ENCODE measurements around the gene POLR3E. TPM values are rescaled to one million over a fixed set of nuclear protein-coding genes. Genes with fewer than 3 reads are reported as not detected.

POLR3E gene
- total RNA-seq, 1 donor from 2014 or later, result 56.6 TPM

DNA sequence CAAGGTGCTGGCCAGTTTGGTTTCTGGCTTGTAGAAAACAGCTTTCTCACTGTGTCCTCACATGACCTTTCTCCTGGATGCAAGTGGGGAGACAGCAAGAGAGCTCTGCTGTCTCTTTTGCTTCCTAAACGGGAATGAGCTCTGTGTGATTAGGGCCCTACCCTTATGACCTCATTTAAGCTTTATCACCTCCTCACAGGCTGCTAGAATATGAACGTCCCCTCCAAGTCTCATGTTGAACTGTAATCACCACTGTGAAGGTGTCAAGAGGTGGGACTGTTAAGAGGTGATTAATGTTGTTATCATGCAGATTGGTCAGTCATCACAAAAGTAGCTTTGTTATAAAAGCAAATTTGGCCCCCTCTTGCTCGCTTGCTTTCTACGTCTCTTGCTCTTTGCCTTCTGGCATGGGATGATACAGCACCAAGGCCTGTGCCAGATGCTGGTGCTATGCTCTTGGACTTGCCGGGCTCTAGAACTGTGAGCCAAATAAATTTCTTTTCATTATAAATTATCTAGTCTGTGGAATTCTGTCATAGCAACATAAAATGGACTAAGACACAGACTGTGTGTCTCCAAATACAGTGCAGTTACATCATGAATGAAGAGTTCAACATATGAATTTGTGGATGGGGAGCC lies 14.8 kb upstream of the POLR3E start:
- no peak for TF ChIP-seq CTCF (conservative IDR thresholded peaks at IDR 0.05)
- Mint-ChIP-seq H3K9me3 (no peaks in the 10 kb centered on the region), H3K27me3 (no peaks in the 10 kb centered on the region), H3K27ac (no peak overlapping the region), H3K4me3 (no peak overlapping the region), H3K4me1 (ENCODE audit: unreplicated experiment) (peaks cover 8% of the 10 kb centered on the region), H3K36me3 (peaks cover 25% of the 10 kb centered on the region)
- no peak for DNase-seq (ENCODE audit: extremely low spot score, unreplicated experiment)

DNA sequence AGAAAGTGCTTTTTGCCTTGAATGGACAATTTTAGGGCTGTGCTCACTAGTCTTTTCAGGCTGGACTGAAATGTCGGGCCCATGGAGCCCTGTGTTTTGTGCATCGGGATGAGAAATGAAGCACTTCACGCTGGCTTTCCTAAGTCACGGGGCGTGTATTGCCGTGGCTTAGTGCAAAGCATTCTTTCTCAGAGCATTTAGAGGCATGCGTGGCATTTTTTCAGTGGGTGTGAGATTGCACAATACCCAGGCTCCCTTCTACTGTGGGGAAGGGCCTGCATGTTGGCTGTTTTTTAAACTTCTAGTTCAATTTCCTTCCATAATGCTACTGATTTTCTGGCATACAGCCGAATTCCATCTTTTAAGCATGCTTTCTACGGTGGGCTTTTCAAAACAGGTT lies 12.6 kb upstream of the POLR3E start:
- H3K36me3 Mint-ChIP-seq, result peaks cover 21% of the 10 kb centered on the region
- H3K9me3 Mint-ChIP-seq, result no peaks in the 10 kb centered on the region
- DNase-seq (ENCODE audit: extremely low spot score, unreplicated experiment), result no peak
- H3K27me3 Mint-ChIP-seq, result no peaks in the 10 kb centered on the region
- H3K27ac Mint-ChIP-seq, result peak overlapping the region; percentile 48
- TF ChIP-seq CTCF (conservative IDR thresholded peaks at IDR 0.05), result no peak
- H3K4me3 Mint-ChIP-seq, result no peak overlapping the region
- peaks cover 8% of the 10 kb centered on the region for H3K4me1 Mint-ChIP-seq (ENCODE audit: unreplicated experiment)

- Mint-ChIP-seq H3K27ac (peak overlapping the region; percentile 48), H3K4me3 (no peak overlapping the region), H3K36me3 (peaks cover 19% of the 10 kb centered on the region), H3K9me3 (no peaks in the 10 kb centered on the region), H3K27me3 (no peaks in the 10 kb centered on the region), H3K4me1 (ENCODE audit: unreplicated experiment) (peaks cover 7% of the 10 kb centered on the region)
- no peak for DNase-seq (ENCODE audit: extremely low spot score, unreplicated experiment)
- no peak for TF ChIP-seq CTCF (conservative IDR thresholded peaks at IDR 0.05)
Observed at GRCh38 chr16:22285080-22285479, 12.1 kb upstream of the POLR3E start.

DNA sequence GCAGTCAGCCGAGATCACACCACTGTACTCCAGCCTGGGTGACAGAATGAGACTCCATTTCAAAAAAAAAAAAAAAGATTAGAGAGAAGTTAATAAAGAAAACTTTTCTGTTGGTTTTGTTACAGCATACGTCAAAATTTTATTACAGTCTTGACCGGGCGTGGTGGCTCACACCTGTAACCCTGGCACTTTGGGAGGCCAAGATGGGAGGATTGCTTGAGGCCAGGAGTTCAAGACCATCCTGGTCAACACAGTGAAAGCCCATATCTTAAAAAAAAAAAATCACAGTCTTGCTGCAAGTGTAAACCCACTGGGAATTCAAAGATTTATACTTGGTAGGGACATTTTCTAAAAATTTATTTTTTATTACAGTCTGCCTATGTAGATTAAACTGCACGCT lies 6.2 kb upstream of the POLR3E start:
- no peak for DNase-seq (ENCODE audit: extremely low spot score, unreplicated experiment)
- no peak overlapping the region for H3K27ac Mint-ChIP-seq
- peaks cover under 1% of the 10 kb centered on the region for H3K4me1 Mint-ChIP-seq (ENCODE audit: unreplicated experiment)
- H3K9me3 Mint-ChIP-seq, result no peaks in the 10 kb centered on the region
- no peak for TF ChIP-seq CTCF (conservative IDR thresholded peaks at IDR 0.05)
- no peaks in the 10 kb centered on the region for H3K36me3 Mint-ChIP-seq
- no peaks in the 10 kb centered on the region for H3K27me3 Mint-ChIP-seq
- no peak overlapping the region for H3K4me3 Mint-ChIP-seq

GRCh38 chr16:22291860-22292318 lies 5.3 kb upstream of the POLR3E start:
- Mint-ChIP-seq H3K4me3 (no peak overlapping the region), H3K27ac (no peak overlapping the region), H3K9me3 (no peaks in the 10 kb centered on the region), H3K4me1 (ENCODE audit: unreplicated experiment) (peaks cover 5% of the 10 kb centered on the region), H3K36me3 (peaks cover 1% of the 10 kb centered on the region), H3K27me3 (peaks cover 2% of the 10 kb centered on the region)
- no peak for TF ChIP-seq CTCF (conservative IDR thresholded peaks at IDR 0.05)
- no peak for DNase-seq (ENCODE audit: extremely low spot score, unreplicated experiment)
